Fibroblast of skin of left biceps (primary cell): ENCODE data around the gene SLC25A19.
A peak's percentile ranks its signal among the peaks of the same experiment; 100 is the strongest.

ENCODE experiments used
- DNase-seq, 2 experiments: peaks; one replicate each; pipeline ENCODE4 v3.0.0-alpha.2; 2013; ENCODE audit warnings: low read depth in 2 of 2

SLC25A19 gene

GRCh38 chr17:75241502-75241901, 47.7 kb downstream of the SLC25A19 start:
- no peak for DNase-seq

DNA sequence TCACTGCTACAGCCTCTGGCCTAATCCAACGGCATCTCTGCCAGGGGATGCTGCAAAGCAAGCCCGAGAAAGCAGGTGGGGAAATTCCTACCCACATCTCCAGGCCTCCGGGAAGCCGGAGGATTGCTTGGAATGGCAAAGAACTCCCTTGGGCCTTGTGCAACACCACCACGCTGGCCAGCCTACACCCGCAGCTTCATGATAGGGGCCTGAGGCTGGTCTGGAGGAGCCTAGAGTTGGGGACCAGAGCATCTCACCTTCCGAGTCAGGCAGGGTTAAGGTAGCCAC, 48.1 kb downstream of the SLC25A19 start:
- no peak for DNase-seq

GRCh38 chr17:75240394-75241142, 48.7 kb downstream of the SLC25A19 start:
- no peak for DNase-seq

- DNase-seq, result no peak
Observed at GRCh38 chr17:75239778-75240393, 49.3 kb downstream of the SLC25A19 start.

GRCh38 chr17:75239214-75239613, 50.0 kb downstream of the SLC25A19 start:
- DNase-seq, result no peak

DNA sequence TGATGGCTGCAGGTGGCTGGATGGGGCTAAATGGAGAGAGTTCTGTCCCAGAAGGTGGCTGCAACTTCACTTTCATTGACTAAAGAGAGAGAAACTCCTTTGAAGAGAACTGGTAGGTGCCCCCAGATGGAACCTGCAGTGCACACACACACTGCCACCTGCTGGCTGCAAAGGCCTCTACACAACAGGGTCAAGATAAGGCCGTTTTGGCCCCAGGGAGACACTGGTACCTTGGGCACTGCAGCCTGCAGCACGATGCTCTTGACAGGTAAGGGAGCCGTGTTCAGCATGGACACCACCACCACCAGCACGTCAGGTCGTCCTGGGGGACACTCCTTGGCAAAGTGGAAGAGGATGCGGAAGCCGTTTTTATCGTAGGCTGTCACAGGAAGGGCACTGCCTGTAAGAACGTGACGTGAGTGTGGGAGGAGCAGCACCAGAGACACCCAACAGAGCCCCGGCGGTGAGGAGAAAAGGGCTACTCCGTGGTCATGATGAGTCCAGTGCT, 50.5 kb downstream of the SLC25A19 start:
- peak in 1 of 2 experiments; percentile 7 for DNase-seq

- DNase-seq, result no peak
Observed at GRCh38 chr17:75238020-75238580, 51.1 kb downstream of the SLC25A19 start.

GRCh38 chr17:75237100-75238014, 51.9 kb downstream of the SLC25A19 start:
- no peak for DNase-seq

- DNase-seq, result no peak
Observed at GRCh38 chr17:75232786-75233185, 56.4 kb downstream of the SLC25A19 start.

GRCh38 chr17:75231741-75232464, 57.3 kb downstream of the SLC25A19 start:
- DNase-seq, result no peak

GRCh38 chr17:75231071-75231470, 58.2 kb downstream of the SLC25A19 start:
- DNase-seq, result no peak

- no peak for DNase-seq
Observed at GRCh38 chr17:75228847-75229246, 60.4 kb downstream of the SLC25A19 start.

GRCh38 chr17:75228305-75228704, 60.9 kb downstream of the SLC25A19 start:
- DNase-seq, result no peak

GRCh38 chr17:75227729-75228128, 61.5 kb downstream of the SLC25A19 start:
- DNase-seq, result no peak

DNA sequence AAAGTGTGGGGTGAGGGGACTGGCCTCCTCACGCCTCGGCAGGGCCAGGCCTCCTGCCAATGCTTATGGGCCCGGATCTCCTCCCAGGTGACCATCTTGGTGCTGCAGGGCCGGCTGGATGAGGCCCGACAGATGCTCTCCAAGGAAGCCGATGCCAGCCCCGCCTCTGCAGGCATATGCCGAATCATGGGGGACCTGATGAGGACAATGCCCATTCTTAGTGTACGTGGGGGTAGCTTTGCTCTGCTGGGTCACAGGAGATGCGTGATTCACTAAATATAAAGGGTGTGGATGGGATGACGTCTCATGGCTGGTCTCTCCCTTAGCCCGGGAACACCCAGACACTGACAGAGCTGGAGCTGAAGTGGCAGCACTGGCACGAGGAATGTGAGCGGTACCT, 64.2 kb downstream of the SLC25A19 start:
- no peak for DNase-seq
